SH-SY5Y (cell line): ENCODE measurements around the gene OPCML.

Experiments used
- GATA2 ChIP-seq: IDR thresholded peaks from 2 replicates; pipeline ENCODE4 v1.6.1; 2011; ENCODE audit warnings: mild to moderate bottlenecking, low read depth, low read length
- GATA3 ChIP-seq: IDR thresholded peaks from 2 replicates; pipeline ENCODE4 v1.6.1; 2011; ENCODE audit warnings: low read depth, mild to moderate bottlenecking, low read length, moderate library complexity

The OPCML gene

GRCh38 chr11:133500435-133500834 lies 31.9 kb downstream of the OPCML start:
- no peak for TF ChIP-seq GATA2

GRCh38 chr11:133498969-133499368 lies 33.3 kb downstream of the OPCML start:
- TF ChIP-seq GATA2 (no peak), GATA3 (no peak)

- TF ChIP-seq GATA3 (no peak), GATA2 (no peak)
Measured at GRCh38 chr11:133497477-133498140, 34.7 kb downstream of the OPCML start.

- TF ChIP-seq GATA3 (no peak), GATA2 (no peak)
Measured at GRCh38 chr11:133492895-133493294, 39.4 kb downstream of the OPCML start.

- TF ChIP-seq GATA2: no peak
- TF ChIP-seq GATA3: no peak
Measured at GRCh38 chr11:133491680-133492383, 40.5 kb downstream of the OPCML start.

- no peak for TF ChIP-seq GATA2
- TF ChIP-seq GATA3: no peak
Measured at GRCh38 chr11:133480722-133481121, 51.6 kb downstream of the OPCML start.

DNA sequence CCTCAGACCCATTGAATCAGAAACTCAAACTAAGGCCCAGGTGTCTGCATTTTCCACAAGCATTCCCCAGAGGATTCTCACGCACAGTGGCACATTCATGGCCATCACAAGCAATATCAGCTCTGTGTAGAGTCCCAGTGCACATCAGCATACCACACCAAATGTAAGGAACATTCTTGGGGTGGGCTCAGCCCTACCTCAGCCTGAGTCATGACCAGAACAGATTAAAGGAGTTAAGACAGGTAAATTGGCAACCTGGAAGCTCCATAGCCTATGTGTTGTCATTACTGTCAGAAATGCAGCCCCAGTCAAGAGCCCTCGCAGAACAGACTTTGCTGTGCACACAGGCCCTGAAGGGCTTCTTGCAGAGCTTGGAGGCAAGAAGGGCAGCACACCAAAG lies 53.1 kb downstream of the OPCML start:
- TF ChIP-seq GATA3: no peak
- TF ChIP-seq GATA2: no peak

DNA sequence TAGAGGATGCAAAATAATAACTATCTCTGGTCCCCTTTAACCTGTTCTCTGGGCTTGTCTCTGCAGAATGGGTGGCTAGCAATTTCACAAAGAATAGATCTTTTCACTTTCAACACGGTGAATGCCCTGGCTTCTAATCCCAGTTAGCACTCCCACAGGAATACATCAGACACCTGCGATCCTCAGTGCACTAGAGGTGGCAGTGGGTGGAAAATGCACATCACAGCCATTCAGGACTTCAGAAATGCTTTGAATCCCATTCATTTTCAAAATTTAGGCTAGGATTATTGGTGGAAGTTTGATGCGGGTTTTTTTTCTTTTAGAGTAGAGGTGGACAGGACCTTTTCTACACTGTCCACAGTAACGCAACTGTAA lies 55.1 kb downstream of the OPCML start:
- no peak for TF ChIP-seq GATA2
- TF ChIP-seq GATA3: no peak

DNA sequence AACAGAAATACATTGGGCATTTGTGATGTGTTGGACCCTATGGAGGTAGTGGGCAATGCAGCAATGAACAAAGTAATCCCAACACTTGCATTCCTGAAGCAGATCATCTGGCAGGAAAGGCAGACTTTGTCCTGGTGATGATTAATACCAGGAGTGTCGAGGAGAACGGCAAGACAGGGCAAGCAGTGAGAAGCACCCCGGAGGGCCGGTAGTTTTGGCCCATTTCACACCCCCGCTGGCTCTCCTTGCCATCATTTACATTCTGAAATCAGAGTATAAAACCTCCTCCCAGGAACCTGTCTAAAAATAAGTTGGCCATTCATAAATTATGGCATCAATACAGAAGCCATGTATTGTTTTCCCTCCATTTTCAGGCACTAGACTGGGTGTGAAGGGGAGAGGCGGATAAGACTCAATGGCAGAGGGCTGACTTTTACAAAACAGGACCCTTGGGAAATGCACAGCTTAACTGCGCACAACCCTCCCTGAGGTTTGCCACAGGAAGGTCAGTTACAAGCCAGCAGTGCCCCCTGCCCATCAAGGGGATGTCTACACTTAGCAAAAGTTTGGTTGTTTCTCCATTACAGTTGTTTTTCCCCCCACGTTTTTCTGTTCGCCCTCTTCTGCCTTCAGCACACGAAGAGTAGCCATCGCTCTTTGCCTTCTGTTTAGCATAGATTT lies 55.6 kb downstream of the OPCML start:
- TF ChIP-seq GATA2 (no peak), GATA3 (no peak)

GRCh38 chr11:133474461-133474860 lies 57.8 kb downstream of the OPCML start:
- TF ChIP-seq GATA2: no peak
- no peak for TF ChIP-seq GATA3

GRCh38 chr11:133467686-133468085 lies 64.6 kb downstream of the OPCML start:
- TF ChIP-seq GATA2 (no peak), GATA3 (no peak)

DNA sequence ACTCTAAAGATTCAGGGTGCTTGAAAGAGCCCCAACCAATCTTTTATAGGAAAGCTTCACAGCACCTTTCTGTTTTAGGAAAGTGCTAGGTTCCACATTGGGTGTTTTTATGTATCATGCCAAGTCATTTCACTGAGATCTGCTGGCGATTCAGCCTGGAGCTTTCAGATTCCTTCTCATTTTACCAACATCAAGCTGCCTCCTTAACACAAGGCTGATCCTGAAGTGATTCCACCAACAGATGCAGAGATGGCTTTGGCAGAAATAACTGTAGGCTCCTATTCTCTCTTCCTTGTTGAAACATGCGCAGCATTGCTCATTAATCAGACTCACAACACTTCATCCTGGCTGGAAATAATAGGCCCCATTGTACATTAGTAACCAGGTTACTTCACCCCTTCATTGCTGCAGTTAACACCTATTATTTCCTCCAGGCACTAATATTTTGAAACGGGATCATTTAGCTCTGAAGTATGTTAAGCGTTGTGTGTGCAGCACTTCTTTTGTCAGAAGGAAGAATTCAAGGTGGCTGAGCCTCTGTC lies 89.0 kb downstream of the OPCML start:
- TF ChIP-seq GATA2: no peak

GRCh38 chr11:133441964-133442660 lies 90.2 kb downstream of the OPCML start:
- TF ChIP-seq GATA3 (no peak), GATA2 (no peak)

- TF ChIP-seq GATA2 (no peak), GATA3 (no peak)
Measured at GRCh38 chr11:133425992-133426391, 106.3 kb downstream of the OPCML start.

GRCh38 chr11:133425245-133425644 lies 107.1 kb downstream of the OPCML start:
- TF ChIP-seq GATA2 (no peak), GATA3 (no peak)
